WTC11 (cell line): ENCODE measurements around the gene PLCH2. TPM values are rescaled to one million over a fixed set of nuclear protein-coding genes. Genes with fewer than 3 reads are reported as not detected.

Source experiments
- ATAC-seq: fragments of 200-7000 bp; cut with Tn5 transposase; 2 replicates; pipeline ENCODE4 v1.10.0; 2021; ENCODE audit warnings: mild to moderate bottlenecking, moderate library complexity
- CTCF ChIA-PET: fragments of 300-600 bp; sonication (Branson Sonifier 250); formaldehyde crosslinking; loops from one replicate; lab custom pipeline; 2021; ENCODE audit warnings: antibody characterized with exemption; lab: Charles Lee
- POLR2A ChIA-PET: fragments of 350-600 bp; sonication (Branson Sonifier 250); formaldehyde crosslinking; loops from one replicate; lab custom pipeline; 2021; ENCODE audit warnings: antibody characterized with exemption; lab: Charles Lee
- DNase-seq: peaks from one replicate; pipeline ENCODE4 v3.0.0; 2021; ENCODE audit warnings: low spot score
- H3K27ac Mint-ChIP-seq: 2 replicates; pipeline ENCODE4 v1.8.0; 2021; ENCODE audit warnings: mixed read lengths
- H3K27me3 Mint-ChIP-seq: 2 replicates; pipeline ENCODE4 v1.8.0; 2021; ENCODE audit warnings: low read depth, mild to moderate bottlenecking, moderate library complexity, mixed read lengths
- H3K36me3 Mint-ChIP-seq: 2 replicates; pipeline ENCODE4 v1.8.0; 2021; ENCODE audit warnings: mixed read lengths
- H3K4me1 Mint-ChIP-seq: 2 replicates; pipeline ENCODE4 v1.8.0; 2022; ENCODE audit warnings: mixed read lengths
- H3K4me3 Mint-ChIP-seq: 2 replicates; pipeline ENCODE4 v1.8.0; 2021; ENCODE audit warnings: mild to moderate bottlenecking, moderate library complexity, mixed read lengths
- H3K9me3 Mint-ChIP-seq: 2 replicates; pipeline ENCODE4 v1.8.0; 2021; ENCODE audit warnings: mixed read lengths
- ATF1 ChIP-seq: sonication (generic); formaldehyde crosslinking; IDR thresholded peaks from 2 replicates; pipeline ENCODE4 v1.8.1; 2023; ENCODE audit warnings: mild to moderate bottlenecking, moderate library complexity, missing genetic modification reagents
- ETV6 ChIP-seq: sonication (generic); formaldehyde crosslinking; IDR thresholded peaks from 2 replicates; pipeline ENCODE4 v1.8.1; 2022; ENCODE audit warnings: mild to moderate bottlenecking, missing genetic modification reagents
- FOXK1 ChIP-seq: sonication (generic); formaldehyde crosslinking; IDR thresholded peaks from 2 replicates; pipeline ENCODE4 v1.8.0; 2022; ENCODE audit warnings: mild to moderate bottlenecking, moderate library complexity, missing genetic modification reagents
- FOXP1 ChIP-seq: sonication (generic); formaldehyde crosslinking; IDR thresholded peaks from 2 replicates; pipeline ENCODE4 v1.8.0; 2022; ENCODE audit warnings: missing genetic modification reagents, mild to moderate bottlenecking, moderate library complexity, borderline replicate concordance
- GRHL2 ChIP-seq: fragments of 250-450 bp; sonication (Bioruptor Pico); IDR thresholded peaks from 2 replicates; pipeline ENCODE4 v1.8.0; 2022; ENCODE audit warnings: mild to moderate bottlenecking, moderate library complexity; ENCODE audit not compliant: insufficient replicate concordance, severe bottlenecking
- MYBL2 ChIP-seq: sonication (generic); formaldehyde crosslinking; IDR thresholded peaks from 2 replicates; pipeline ENCODE4 v1.8.1; 2023; ENCODE audit warnings: mild to moderate bottlenecking, moderate library complexity, missing genetic modification reagents
- NFATC4 ChIP-seq: fragments of 250-450 bp; sonication (Bioruptor Pico); IDR thresholded peaks from 2 replicates; pipeline ENCODE4 v1.9.0; 2021; ENCODE audit warnings: mild to moderate bottlenecking
- NFE2L1 ChIP-seq: sonication (generic); formaldehyde crosslinking; IDR thresholded peaks from 2 replicates; pipeline ENCODE4 v1.8.1; 2023; ENCODE audit warnings: missing genetic modification reagents
- NR2C2 ChIP-seq: sonication (generic); formaldehyde crosslinking; IDR thresholded peaks from 2 replicates; pipeline ENCODE4 v1.8.0; 2022; ENCODE audit warnings: mild to moderate bottlenecking, missing genetic modification reagents
- RELA ChIP-seq: sonication (generic); formaldehyde crosslinking; IDR thresholded peaks from 2 replicates; pipeline ENCODE4 v1.8.1; 2022; ENCODE audit warnings: missing genetic modification reagents, mild to moderate bottlenecking, borderline replicate concordance
- RORB ChIP-seq: fragments of 250-450 bp; sonication (Bioruptor Pico); IDR thresholded peaks from 2 replicates; pipeline ENCODE4 v1.9.0; 2021; ENCODE audit warnings: mild to moderate bottlenecking
- SP1 ChIP-seq: sonication (generic); formaldehyde crosslinking; conservative IDR thresholded peaks from 2 replicates; pipeline ENCODE4 v1.8.1; 2022; ENCODE audit warnings: missing genetic modification reagents
- TCF7 ChIP-seq: sonication (generic); formaldehyde crosslinking; IDR thresholded peaks from 2 replicates; pipeline ENCODE4 v1.8.0; 2022; ENCODE audit warnings: mild to moderate bottlenecking, low read depth, missing genetic modification reagents, moderate library complexity
- ZNF219 ChIP-seq: sonication (generic); formaldehyde crosslinking; IDR thresholded peaks from 2 replicates; pipeline ENCODE4 v1.8.0; 2023; ENCODE audit warnings: missing genetic modification reagents, mild to moderate bottlenecking, borderline replicate concordance
- ZNF396 ChIP-seq: fragments of 250-450 bp; sonication (Bioruptor Pico); IDR thresholded peaks from 2 replicates; pipeline ENCODE4 v1.8.0; 2021; ENCODE audit warnings: mild to moderate bottlenecking, moderate library complexity, borderline replicate concordance
- total RNA-seq: library from RNA; stranded (reverse); gene quantifications from 3 replicates; pipeline ENCODE4 v1.2.3, GENCODE V29; 2021
- TF ChIP-seq, protein P1 (sequence below): sonication (generic); formaldehyde crosslinking; IDR thresholded peaks from 2 replicates; pipeline ENCODE4 v1.8.1; 2022; ENCODE audit warnings: missing genetic modification reagents, borderline replicate concordance
- TF ChIP-seq, protein P2 (sequence below): sonication (generic); formaldehyde crosslinking; IDR thresholded peaks from 2 replicates; pipeline ENCODE4 v1.8.0; 2022; ENCODE audit warnings: missing genetic modification reagents
- TF ChIP-seq, protein P3 (sequence below): fragments of 200-600 bp; IDR thresholded peaks from 2 replicates; pipeline ENCODE4 v1.8.0; 2022; ENCODE audit warnings: antibody characterized with exemption
- TF ChIP-seq, protein P4 (sequence below): sonication (generic); formaldehyde crosslinking; IDR thresholded peaks from 2 replicates; pipeline ENCODE4 v1.8.0; 2022; ENCODE audit warnings: mild to moderate bottlenecking, missing genetic modification reagents
- TF ChIP-seq, protein P5 (sequence below): sonication (generic); formaldehyde crosslinking; IDR thresholded peaks from 2 replicates; pipeline ENCODE4 v1.8.1; 2023; ENCODE audit warnings: mild to moderate bottlenecking, missing genetic modification reagents

The PLCH2 gene
- total RNA-seq, 1 experiment from 2014 or later, result 0.17 TPM

DNA sequence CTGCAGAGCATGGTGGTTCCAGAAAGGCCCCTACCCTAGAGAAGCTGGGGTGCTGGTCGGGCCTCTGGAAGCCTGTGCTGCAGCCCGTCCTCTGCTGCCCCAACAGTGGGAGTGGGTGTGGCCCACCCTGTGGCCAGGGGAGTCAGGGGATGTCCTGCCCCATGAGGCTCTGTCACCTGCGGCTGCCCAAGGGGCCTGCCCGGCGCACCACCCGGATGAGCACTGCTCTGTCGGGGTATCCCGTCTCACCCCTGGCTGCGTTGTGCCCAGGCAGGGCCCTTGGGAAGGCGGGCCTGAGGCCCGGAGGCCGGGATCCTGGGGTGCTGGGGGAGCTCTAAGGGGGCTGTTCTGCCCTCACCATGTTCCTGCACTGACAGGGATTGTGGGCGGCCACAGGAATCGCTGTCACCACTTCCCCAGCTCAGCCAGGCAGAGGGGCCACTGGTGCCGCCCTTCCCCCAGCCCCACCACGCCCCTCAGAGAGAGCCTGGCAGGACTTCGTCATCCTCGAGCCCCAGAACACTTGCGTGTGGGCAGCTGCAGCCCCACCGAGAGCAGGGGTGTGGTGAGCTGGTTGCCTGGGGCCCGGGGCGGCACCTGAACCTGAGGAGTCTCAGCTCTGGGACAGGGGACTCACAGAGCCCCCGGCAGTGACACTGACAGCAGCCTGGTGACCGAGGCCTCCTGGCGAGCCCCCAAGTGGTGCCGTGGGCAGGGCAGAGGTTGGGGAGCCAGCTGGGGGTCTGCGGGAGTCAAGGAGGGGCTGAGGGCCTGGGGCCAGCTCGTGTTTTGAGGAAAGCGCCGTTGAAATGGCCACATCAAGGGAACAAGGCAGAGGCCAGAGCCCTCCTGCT, 30.1 kb downstream of the PLCH2 start:
- no peak; the same call in 1 of the 2 replicates for ATAC-seq
- POLR2A ChIA-PET, result interaction anchor here (0.7 to 1.5 kb wide), 4 partner anchors 17 to 258 kb away, joined by 3 read pairs; partner anchors contain the start of gene PANK4
- CTCF ChIA-PET, result interaction anchor here (0.5 to 1.5 kb wide), 6 partner anchors 17 to 1228 kb away, joined by 3 to 8 read pairs (median 4); partner anchors contain the start of gene PEX10

DNA sequence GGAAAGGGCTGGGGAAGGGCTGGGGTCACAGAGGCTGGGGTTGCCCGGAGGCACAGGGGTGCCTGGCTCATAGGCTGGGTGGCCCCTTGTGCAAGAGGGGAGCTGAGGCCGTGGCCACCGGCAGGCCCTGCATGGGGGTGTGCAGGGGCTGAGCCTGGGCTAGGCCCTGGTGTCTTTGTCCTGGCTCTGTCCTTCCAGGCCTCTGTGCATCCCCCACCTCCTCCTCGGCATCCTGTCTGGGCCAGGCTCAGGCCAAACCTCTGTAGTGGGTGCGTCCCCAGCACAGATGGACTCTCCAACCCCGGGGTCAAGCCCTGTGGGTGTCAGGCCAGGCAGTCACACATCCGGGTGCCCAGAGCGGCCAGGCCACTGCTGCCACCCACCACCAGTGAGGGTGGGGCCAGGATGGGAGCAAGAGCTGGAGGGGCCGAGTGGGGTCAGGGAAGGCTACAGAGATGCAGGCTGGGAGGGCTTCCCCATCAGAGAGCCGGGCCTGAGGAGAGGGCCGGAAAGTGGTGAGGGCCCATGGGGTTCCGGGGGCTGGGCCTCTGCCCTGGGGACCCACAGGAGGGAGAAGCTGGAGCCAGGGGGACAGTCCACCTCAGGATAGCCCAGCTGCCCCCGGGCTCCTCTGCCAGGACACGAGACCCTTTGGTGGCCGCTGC, 30.9 kb downstream of the PLCH2 start:
- ATAC-seq, result no peak
- Mint-ChIP-seq H3K36me3 (peaks cover 13% of the 10 kb centered on the region), H3K4me3 (no peak overlapping the region), H3K9me3 (no peaks in the 10 kb centered on the region)
- TF ChIP-seq ZNF219 (CRISPR knock-in tag), result no peak
- no peak for TF ChIP-seq RELA
- TF ChIP-seq RORB, result no peak
- TF ChIP-seq NFATC4, result no peak
- no peak for TF ChIP-seq NR2C2 (CRISPR knock-in tag)
- TF ChIP-seq, all 79 proteins: peak for 0
- H3K27ac Mint-ChIP-seq, result no peak overlapping the region
- POLR2A ChIA-PET, result interaction anchor here (0.7 to 1.5 kb wide), 2 partner anchors 17 to 259 kb away, joined by 3 read pairs; no protein-coding TSS in a partner anchor
- no peak for DNase-seq
- H3K27me3 Mint-ChIP-seq, result no peaks in the 10 kb centered on the region
- no peaks in the 10 kb centered on the region for H3K4me1 Mint-ChIP-seq
- CTCF ChIA-PET, result interaction anchor here (1.0 to 1.5 kb wide), 3 partner anchors 16 to 94 kb away, joined by 4 to 8 read pairs (median 6); partner anchors contain the start of gene PEX10

More for the DNA sequence above, 30.1 kb downstream of the PLCH2 start:
- no peak overlapping the region for H3K4me3 Mint-ChIP-seq
- H3K4me1 Mint-ChIP-seq, result no peaks in the 10 kb centered on the region
- H3K36me3 Mint-ChIP-seq, result peaks cover 8% of the 10 kb centered on the region; the same call in 1 of the 2 replicates
- H3K27ac Mint-ChIP-seq, result no peak overlapping the region
- H3K9me3 Mint-ChIP-seq, result no peaks in the 10 kb centered on the region
- no peak for DNase-seq
- no peaks in the 10 kb centered on the region for H3K27me3 Mint-ChIP-seq
- TF ChIP-seq, protein P1, sequence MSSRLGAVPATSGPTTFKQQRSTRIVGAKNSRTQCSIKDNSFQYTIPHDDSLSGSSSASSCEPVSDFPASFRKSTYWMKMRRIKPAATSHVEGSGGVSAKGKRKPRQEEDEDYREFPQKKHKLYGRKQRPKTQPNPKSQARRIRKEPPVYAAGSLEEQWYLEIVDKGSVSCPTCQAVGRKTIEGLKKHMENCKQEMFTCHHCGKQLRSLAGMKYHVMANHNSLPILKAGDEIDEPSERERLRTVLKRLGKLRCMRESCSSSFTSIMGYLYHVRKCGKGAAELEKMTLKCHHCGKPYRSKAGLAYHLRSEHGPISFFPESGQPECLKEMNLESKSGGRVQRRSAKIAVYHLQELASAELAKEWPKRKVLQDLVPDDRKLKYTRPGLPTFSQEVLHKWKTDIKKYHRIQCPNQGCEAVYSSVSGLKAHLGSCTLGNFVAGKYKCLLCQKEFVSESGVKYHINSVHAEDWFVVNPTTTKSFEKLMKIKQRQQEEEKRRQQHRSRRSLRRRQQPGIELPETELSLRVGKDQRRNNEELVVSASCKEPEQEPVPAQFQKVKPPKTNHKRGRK (CRISPR knock-in tag), result 0 out of 2 replicates have a peak, but pooled peaks have one; percentile 32
- TF ChIP-seq TCF7 (CRISPR knock-in tag), result no peak
- TF ChIP-seq MYBL2 (CRISPR knock-in tag), result 0 out of 2 replicates have a peak, but pooled peaks have one; percentile 23
- TF ChIP-seq, protein P2, sequence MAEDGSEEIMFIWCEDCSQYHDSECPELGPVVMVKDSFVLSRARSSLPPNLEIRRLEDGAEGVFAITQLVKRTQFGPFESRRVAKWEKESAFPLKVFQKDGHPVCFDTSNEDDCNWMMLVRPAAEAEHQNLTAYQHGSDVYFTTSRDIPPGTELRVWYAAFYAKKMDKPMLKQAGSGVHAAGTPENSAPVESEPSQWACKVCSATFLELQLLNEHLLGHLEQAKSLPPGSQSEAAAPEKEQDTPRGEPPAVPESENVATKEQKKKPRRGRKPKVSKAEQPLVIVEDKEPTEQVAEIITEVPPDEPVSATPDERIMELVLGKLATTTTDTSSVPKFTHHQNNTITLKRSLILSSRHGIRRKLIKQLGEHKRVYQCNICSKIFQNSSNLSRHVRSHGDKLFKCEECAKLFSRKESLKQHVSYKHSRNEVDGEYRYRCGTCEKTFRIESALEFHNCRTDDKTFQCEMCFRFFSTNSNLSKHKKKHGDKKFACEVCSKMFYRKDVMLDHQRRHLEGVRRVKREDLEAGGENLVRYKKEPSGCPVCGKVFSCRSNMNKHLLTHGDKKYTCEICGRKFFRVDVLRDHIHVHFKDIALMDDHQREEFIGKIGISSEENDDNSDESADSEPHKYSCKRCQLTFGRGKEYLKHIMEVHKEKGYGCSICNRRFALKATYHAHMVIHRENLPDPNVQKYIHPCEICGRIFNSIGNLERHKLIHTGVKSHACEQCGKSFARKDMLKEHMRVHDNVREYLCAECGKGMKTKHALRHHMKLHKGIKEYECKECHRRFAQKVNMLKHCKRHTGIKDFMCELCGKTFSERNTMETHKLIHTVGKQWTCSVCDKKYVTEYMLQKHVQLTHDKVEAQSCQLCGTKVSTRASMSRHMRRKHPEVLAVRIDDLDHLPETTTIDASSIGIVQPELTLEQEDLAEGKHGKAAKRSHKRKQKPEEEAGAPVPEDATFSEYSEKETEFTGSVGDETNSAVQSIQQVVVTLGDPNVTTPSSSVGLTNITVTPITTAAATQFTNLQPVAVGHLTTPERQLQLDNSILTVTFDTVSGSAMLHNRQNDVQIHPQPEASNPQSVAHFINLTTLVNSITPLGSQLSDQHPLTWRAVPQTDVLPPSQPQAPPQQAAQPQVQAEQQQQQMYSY (CRISPR knock-in tag), result no peak
- TF ChIP-seq, protein P3, sequence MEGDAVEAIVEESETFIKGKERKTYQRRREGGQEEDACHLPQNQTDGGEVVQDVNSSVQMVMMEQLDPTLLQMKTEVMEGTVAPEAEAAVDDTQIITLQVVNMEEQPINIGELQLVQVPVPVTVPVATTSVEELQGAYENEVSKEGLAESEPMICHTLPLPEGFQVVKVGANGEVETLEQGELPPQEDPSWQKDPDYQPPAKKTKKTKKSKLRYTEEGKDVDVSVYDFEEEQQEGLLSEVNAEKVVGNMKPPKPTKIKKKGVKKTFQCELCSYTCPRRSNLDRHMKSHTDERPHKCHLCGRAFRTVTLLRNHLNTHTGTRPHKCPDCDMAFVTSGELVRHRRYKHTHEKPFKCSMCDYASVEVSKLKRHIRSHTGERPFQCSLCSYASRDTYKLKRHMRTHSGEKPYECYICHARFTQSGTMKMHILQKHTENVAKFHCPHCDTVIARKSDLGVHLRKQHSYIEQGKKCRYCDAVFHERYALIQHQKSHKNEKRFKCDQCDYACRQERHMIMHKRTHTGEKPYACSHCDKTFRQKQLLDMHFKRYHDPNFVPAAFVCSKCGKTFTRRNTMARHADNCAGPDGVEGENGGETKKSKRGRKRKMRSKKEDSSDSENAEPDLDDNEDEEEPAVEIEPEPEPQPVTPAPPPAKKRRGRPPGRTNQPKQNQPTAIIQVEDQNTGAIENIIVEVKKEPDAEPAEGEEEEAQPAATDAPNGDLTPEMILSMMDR, result no peak
- TF ChIP-seq ETV6 (CRISPR knock-in tag), result 0 out of 2 replicates have a peak, but pooled peaks have one; percentile 9

DNA sequence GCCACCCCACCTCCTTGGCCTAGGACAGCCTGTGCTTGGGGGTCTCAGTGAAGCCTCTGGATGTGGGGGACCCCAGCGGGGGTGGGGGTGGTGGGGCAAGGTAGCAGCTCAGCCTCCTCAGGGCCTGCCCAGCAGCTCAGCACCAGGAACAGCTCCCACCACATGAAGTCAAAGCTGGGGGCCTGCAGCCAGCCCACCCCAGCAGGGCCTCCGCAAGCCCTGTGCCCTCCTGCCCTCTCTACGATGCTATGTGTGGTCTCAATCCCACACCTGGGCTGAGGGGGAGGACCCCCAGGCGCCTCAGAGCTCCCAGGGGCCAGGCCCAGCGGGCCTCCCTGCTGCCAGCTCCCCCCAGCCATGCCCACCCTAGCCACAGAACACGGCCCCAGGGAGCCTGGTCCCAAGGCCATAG, 31.7 kb downstream of the PLCH2 start:
- ChIA-PET POLR2A (interaction anchor here (1.5 kb wide), 1 partner anchor 16 kb away, joined by 3 read pairs; no protein-coding TSS in a partner anchor), CTCF (no interaction called here)
- no peaks in the 10 kb centered on the region for H3K4me1 Mint-ChIP-seq
- H3K27ac Mint-ChIP-seq, result no peak overlapping the region
- no peak overlapping the region for H3K4me3 Mint-ChIP-seq
- H3K9me3 Mint-ChIP-seq, result no peaks in the 10 kb centered on the region
- no peak for DNase-seq
- no peak for ATAC-seq
- H3K27me3 Mint-ChIP-seq, result no peaks in the 10 kb centered on the region
- H3K36me3 Mint-ChIP-seq, result peaks cover 13% of the 10 kb centered on the region
- TF ChIP-seq ETV6 (CRISPR knock-in tag), result no peak
- TF ChIP-seq, protein P4, sequence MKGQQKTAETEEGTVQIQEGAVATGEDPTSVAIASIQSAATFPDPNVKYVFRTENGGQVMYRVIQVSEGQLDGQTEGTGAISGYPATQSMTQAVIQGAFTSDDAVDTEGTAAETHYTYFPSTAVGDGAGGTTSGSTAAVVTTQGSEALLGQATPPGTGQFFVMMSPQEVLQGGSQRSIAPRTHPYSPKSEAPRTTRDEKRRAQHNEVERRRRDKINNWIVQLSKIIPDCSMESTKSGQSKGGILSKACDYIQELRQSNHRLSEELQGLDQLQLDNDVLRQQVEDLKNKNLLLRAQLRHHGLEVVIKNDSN (CRISPR knock-in tag), result no peak
- TF ChIP-seq NFE2L1 (CRISPR knock-in tag), result no peak
- TF ChIP-seq FOXP1 (CRISPR knock-in tag), result no peak
- TF ChIP-seq SP1, result no peak
- no peak for TF ChIP-seq GRHL2 (CRISPR knock-in tag)
- TF ChIP-seq, protein P5, sequence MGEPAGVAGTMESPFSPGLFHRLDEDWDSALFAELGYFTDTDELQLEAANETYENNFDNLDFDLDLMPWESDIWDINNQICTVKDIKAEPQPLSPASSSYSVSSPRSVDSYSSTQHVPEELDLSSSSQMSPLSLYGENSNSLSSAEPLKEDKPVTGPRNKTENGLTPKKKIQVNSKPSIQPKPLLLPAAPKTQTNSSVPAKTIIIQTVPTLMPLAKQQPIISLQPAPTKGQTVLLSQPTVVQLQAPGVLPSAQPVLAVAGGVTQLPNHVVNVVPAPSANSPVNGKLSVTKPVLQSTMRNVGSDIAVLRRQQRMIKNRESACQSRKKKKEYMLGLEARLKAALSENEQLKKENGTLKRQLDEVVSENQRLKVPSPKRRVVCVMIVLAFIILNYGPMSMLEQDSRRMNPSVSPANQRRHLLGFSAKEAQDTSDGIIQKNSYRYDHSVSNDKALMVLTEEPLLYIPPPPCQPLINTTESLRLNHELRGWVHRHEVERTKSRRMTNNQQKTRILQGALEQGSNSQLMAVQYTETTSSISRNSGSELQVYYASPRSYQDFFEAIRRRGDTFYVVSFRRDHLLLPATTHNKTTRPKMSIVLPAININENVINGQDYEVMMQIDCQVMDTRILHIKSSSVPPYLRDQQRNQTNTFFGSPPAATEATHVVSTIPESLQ, result no peak
- no peak for TF ChIP-seq ZNF396 (CRISPR knock-in tag)
- no peak for TF ChIP-seq ATF1
- no peak for TF ChIP-seq FOXK1 (CRISPR knock-in tag)
